Medulla oblongata (tissue), 1 donor: ENCODE data around the gene GPBP1.
"Not testable (repeated sequence)": the region's sequence is repeated elsewhere in the genome, so short reads cannot be mapped to it uniquely, and the experiment has no call there.

Experiments used
- DNase-seq: peaks from one replicate; pipeline ENCODE4 v3.0.0-alpha.2; 2015; ENCODE audit errors: extremely low spot score

Gene GPBP1

DNA sequence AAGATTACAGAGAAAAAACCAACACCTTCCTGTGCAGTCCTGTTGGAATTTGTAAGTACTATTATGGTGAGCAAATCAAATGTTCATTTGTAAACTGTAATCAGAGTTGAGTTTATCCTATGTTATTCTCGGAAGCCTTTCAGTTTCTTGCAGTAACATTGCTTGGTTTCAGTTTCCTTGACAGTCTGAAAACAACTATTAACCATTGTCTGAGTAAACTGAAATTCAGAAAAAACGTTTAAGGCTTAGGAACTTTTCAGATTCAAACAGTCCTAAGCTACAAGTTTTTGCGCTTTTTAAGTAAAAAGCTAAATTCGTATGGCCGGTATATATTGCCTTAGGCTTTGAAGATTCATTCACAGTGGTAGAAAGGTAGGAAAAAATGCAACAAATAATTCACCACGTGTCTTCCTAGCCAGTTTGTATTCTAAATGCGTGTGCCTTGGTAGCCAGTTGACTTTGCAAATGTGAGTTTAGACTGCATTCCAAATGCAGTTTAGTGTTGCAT, 2.5 kb downstream of the GPBP1 start:
- peak; percentile 66 for DNase-seq

DNA sequence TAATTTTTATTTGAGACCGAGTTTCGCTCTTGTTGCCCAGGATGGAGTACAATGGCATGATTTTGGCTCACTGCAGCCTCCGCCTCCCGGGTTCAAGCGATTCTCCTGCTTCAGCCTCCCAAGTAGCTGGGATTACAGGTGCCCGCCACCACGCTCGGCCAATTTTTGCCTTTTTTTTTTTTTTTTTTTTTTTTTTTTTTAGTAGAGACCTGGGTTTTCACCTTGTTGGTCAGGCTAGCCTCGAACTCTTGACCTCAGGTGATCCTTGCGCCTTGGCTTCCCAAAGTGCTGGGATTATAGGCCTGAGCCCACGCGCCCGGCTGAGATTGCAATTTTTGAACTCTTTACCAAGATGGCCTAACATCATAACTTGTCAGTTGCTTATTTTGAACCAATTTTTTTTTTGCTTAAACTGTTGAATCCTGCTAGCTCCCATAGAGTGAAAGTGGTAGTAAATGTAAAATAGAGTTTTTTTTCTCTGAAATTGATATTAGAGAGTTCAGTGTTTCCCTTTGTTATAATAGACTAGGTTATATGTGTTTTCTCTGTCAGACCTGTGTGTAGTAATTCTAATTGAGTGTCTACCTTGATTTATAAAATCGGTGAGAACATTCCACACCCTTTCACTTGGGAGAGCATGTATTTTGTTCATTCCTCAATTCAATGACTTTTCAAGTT, 3.8 kb downstream of the GPBP1 start:
- no peak for DNase-seq

DNA sequence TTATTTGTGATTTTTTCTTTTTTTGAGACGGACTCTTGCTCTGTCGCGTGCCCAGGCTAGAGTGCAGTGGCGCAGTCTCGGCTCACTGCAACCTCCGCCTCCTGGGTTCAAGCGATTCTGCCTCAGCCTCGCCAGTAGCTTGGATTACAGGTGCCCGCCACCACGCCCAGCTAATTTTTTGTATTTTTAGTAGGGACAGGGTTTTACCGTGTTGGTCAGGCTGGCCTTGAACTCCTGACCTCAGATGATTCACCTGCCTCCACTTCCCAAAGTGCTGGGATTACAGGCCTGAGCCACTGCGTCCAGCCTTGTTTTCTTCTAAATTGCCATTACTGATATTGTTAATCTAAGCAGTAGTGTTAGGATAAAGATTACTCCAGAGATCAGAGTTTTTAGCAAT, 4.4 kb downstream of the GPBP1 start:
- DNase-seq, result not testable (repeated sequence)

DNA sequence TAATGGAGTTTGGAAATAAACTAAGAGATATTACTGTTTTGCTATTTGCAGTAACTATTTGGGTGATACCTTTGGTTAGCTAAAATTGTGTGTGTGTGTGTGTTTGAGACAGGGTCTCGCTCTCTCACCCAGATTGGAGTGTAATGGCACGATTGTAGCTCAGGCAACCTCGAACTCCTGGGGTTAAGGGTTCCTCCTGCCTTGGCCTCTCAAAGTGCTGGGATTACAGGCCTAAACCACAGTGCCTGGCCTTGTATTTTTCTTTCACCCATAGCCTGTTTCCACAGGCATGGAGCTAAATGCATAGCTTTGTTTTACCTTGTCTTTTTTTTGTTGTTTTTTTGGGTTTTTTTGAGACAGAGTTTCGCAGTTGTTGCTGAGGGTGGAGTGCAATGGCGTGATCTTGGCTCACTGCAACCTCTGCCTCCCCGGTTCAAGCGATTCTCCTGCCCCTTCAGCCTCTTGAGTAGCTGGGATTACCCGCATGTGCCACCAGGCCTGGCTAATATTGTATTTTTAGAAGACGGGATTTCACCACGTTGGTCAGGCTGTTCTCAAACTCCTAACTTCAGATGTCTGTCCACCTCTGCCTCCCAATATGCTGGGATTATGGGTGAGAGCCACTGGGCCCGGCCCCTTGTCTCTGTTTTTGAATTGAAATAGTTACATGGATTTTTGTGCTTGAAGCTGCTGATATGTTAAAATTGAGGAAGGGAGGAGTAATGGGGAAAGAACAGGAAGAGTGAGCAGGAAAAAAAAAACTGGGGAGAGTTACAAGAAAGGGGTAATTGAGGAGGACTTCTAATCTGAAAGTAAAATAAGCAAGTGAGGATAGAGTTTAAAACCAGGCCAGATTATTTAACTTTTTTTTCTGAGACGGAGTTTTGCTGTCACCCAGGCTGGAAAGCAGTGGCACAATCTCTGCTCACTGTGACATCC, 5.7 kb downstream of the GPBP1 start:
- DNase-seq, result no peak

DNA sequence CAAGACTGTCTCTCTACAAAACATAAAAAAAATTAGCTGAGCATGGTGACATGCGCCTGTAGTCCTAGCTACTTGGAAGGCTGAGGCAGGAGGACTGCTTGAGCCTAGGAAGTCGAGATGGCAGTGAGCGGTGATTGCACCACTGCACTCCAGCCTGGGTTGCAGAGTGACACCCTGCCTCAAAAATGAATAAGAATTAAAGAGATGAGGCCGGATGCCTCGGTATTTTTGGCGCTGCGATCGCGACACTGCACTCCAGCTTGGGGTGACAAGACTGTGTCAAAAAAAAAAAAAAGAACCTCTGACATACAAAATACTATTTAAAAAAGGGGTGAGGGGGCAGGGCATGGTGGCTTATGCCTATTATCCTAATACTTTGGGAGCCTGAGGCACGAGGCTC, 7.3 kb downstream of the GPBP1 start:
- DNase-seq, result no peak

DNA sequence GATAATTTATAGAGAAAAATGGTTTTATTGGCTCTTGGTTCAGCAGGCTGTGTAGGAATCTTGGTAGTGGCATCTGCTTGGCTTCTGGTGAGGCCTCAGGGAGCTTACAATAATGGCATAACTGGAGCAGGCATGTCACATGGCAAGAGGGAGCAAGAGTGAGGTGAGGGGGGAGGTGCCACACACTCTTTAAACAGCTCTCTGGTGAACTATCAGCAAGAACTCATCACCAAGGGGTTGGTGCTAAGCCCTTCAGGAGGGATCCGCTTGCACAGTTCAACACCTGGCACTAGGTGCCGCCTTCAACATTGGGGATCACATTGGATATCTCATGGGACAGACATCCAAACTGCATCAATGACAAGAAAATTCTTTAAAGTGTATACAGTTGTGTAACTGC, 10.5 kb downstream of the GPBP1 start:
- DNase-seq, result no peak

DNA sequence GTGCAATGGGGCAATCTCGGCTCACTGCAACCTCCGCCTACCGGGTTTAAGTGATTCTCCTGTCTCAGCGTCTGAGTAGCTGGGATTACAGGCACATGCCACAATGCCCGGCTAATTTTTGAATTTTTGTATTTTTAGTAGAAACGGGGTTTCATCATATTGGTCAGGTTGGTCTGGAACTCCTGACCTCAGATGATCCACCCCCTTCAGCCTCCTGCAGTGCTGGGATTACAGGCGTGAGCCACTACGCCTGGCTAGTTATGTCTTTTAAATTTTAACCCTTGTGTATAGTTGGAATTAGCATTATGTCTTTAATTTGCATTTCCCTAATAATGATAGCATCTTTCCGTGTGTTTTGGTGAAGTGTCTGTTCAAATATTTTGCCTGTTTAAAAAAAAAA, 11.5 kb downstream of the GPBP1 start:
- DNase-seq, result no peak

DNA sequence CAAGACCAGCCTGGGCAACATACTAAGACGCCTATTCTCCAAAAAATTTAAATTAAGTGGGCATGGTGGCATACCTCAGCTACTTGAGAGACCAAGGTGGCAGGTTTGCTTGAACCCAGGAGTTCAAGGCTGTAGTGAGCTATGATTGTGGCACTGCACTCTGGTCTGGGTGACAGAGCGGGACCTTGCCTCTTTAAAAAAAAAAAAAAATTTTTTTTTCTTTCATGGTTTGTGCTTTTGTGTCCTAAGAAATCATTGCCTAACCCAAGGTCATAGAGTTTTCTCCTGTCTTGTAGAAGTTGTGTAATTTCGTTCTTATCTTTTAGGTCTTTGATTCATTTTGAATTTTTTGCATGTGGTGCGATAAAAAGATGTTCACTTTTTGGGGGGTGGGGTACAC, 12.3 kb downstream of the GPBP1 start:
- no peak for DNase-seq

DNA sequence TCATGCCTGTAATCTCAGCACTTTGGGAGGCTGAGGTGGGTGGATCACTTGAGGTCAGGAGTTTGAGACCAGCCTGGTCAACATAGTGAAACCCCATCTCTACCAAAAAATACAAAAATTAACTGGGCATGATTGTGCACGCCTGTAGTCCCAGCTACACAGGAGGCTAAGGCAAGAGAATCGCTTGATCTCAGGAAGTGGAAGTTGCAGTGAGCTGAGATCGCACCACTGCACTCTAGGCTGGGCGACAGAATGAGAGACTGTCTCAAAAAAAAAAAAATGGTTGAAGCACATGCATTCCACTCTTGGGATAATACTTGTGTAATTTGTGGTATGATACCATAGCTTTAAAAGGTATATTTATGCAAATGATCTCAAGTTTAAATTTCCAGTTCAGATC, 14.1 kb downstream of the GPBP1 start:
- not testable (repeated sequence) for DNase-seq

DNA sequence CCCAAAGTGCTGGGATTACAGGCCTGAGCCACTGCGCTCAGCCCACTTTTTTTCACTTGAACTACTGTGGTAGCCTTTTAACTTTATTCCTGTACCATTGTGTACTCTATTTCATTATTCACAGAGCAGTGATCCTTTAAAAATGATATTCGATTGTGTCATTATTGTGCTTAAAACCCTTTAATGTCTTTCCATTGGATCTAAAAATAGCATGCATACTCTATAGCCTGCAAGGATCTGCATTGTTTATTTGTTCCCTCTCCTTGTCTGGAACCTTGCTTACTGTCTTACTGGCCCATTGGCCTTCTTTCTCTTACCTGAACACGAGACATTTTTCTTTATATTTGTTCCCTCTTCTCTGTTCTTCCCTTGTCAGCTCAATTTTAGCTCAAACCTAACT, 15.7 kb downstream of the GPBP1 start:
- DNase-seq, result no peak

DNA sequence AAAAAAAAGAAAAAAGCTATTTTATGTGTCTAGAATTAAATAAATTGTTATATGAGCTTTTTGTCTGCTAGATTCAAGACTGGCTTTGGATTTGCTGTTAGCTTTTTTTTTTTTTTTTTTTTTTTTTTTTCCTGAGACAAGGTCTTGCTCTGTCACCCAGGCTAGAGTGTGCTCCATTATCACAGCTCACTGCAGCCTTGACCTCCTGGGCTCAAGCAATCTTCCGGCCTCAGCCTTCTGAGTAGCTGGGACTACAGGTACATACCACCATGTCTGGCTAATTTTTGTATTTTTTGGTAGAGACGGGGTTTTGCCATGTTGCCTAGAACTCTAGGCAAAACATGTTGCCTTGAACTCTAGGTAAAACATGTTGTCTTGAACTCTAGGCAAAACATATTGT, 16.7 kb downstream of the GPBP1 start:
- DNase-seq, result no peak

DNA sequence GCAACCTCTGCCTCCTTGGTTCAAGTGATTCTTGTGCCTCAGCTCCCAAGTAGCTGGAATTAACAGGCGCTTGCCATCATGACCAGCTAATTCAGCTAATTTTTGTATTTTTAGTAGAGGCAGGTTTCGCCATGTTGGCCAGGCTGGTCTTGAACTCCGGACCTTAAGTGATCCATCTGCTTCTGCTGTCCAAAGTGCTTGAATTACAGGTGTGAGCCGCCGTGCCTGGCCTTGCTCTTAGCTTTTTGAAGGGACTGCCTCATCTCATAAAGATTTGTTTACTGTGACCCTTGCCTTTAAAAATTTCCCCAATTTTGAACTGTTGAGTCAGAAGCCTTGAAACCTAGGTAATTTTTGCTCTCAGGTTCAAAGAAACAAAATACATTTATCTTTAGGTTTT, 17.3 kb downstream of the GPBP1 start:
- DNase-seq, result no peak

DNA sequence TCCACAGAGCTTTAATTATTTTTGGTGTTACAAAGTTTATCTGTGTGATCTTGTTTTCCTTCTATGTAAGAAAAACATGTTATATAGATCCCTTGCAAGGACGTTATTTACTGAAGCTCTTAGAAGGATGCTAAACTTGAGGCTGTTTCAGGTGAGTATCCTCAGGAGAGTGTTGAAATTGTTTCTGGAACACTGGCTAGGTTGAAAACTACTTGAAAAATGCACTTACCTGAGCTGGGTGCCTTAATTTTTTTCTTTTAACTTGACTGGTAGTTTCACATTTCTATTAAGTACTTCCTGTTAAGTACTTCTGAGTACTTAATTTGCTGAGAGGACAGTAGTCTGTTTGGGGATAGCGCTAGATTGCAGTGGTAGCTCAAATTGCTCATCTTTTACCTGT, 18.1 kb downstream of the GPBP1 start:
- no peak for DNase-seq

DNA sequence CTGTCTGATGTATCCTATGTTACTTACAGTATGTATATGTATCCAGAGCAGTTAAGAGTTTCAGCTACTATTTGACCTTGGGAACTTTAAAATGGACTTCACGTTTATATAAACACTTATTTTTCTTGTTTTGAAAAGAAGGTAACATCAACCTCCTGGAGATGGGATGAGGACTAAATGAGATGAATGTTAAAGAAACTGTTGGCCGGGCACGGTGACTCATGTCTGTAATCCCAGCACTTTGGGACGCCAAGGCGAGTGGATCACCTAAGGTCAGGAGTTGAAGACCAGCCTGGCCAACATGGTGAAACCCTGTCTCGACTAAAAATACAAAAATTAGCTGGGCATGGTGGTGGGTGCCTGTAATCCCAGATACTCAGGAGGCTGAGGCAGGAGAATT, 19.0 kb downstream of the GPBP1 start:
- DNase-seq, result not testable (repeated sequence)

DNA sequence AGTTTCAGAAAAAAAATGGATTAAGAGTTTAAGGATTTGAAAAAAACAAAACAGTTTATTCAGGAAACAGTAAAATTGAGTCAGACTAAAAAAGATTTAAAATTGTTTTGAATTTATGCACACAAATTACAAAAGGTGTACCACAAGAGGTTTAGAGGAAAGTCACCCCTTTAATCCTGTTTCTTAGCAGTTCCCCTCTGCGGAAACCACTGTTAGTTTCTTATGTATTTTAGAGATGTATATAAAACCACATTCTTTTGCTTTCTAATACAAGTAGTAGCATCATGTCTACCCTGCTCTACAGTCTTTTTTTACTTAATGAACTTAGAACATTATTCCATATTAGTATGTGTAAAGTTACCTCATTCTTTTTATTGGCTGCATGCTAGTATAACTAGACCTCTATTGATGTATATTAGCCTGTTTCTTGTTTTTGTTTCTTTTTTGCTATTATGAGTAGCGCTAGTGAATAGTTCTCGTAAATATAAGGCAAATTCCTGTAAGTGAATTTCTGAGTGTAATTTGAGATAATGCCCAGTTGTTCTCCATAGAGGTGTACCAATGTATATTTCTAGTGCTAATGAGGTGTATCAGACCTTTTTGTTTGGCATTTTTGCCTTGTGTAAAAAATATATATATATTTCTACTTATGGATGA, 20.0 kb downstream of the GPBP1 start:
- DNase-seq, result no peak

DNA sequence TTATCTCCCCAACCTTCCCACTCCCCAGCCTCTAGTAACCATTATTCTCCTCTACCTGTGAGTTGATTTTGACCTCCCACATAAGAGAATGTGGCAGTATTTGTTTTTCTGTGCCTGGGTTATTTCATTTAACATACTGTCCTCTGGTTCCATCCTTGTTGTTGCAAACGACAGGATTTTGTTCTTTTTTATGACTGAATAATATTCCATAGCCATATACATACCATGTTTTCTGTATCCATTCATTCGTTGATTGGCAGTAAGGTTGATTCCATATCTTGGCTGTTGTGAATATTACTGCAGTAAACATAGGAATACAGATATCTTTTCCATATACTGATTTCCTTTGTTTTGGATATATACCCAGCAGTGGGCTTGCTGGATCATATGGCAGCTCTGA, 20.8 kb downstream of the GPBP1 start:
- no peak for DNase-seq

DNA sequence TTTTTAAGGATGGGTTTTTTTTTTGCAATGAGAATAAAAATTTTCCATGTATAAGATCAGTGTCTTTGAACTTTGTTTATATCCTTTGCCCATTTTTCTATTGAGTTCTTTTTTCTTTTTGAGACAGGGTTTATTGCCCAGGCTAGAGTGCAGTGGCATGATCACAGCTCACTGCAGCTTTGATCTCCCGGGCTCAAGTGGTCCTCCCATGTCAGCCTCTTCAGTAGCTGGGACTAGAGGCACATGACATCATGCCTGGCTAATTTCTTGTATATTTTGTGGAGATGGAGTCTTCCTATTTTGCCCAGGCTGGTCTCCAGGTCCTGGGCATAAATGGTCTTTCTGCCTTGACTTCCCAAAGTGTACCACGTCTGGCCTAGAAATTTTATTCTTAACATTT, 21.2 kb downstream of the GPBP1 start:
- DNase-seq, result no peak

DNA sequence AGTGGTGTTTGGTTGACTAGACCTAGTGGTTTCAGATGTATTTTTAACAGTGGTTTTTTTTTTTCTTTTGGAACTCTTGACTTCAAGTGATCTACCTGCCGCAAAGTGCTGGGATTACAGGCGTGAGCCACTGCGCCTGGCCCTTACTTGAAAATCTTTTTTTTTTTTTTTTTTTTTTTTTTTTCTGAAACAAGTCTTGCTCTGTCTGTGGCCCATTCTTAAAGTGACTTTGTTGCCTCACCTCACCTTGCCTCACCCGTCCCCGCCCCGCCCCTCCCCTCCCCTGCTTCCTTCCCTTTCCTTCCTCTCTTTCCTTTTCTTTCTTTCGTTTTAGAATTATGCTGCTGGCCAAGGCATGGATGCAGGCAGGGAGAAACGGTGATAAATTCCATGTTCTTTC, 26.0 kb downstream of the GPBP1 start:
- DNase-seq, result no peak

DNA sequence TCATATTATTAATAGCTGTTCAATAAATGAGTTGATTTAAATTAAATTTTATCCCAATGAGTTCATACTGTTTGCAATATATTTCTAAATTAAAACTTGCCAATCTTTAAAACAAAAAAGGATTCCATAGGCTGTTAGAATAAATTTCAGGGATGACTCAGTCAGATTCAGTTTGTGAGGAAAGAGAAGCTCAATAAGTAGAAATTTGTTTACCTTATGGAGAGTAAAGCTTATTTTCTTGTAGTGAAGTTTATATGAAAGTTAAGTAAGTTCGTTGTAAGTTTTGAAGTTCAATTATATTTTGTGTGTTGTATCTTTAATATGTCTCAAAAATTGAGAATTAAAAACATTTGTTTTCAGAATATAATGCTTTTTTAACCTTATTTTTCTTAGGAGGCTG, 29.0 kb downstream of the GPBP1 start:
- DNase-seq, result no peak

DNA sequence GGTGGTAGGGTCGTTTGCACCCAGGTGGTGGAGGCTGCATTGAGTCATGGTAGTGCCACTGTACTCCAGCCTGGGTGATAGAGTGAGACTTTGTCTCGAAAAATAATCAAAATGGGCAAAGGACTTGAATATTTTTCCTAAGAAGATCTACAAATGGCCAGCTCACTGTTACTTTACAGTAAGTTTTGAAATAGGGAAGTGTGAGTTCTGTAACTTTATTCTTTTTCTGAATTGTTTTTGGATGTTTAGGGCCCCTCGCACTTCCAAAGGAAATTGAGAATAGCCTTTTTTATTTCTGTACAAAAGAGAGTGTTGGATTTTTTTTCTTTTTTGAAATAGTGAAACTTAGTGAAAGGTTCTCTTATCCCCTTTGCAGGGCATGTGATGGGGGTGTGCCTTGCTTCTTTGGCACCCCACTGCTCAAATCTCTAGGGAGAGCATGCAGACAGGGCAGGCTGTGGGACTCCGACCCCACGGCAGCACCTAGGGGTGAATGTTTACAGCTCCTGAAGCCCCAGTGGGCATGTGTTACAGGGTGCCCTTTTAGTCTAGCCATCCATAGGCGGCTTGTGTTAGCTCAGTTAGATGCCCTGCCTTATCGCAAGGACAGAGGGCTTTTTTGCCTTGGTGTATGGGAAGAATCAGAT, 33.3 kb downstream of the GPBP1 start:
- no peak for DNase-seq

DNA sequence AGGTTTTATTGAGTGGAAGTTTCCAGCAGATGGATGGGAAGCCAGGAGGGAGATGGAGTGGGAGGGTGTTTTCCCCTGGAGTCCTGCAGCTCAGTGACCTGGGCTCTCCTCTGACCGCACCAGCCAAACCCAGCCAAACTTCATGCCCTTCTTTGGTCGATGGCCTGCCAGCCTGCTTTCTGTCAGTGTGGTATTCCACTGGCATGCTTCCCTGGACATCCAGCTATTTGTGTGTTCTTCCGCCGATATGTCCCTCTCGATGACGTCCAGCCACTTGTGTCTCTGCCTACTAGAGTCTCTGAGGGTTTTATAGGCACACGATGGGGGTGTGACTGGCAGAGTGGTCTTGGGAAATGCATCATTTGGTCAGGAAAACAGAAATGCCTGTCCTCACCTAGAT, 33.8 kb downstream of the GPBP1 start:
- no peak for DNase-seq
